Sigmoid colon (tissue), 3 donors: ENCODE results near the gene HRC.

Source experiments
- POLR2A ChIP-seq, 2 donors: fragments of 450-650 bp; IDR thresholded peaks; one replicate each; pipeline ENCODE4 v1.6.1; 2016; ENCODE audit warnings: antibody characterized with exemption in 2 of 2, mild to moderate bottlenecking in 2 of 2, moderate library complexity in 2 of 2
- TF ChIP-seq, protein P1 (sequence below), 4 experiments: fragments of 450-650 bp in 3 of 4; fragments of 200-600 bp in 1 of 4; IDR thresholded peaks; one replicate each; pipeline ENCODE4 v1.5.1; 2016 to 2019; ENCODE audit warnings: antibody characterized with exemption in 4 of 4, mild to moderate bottlenecking in 3 of 4, moderate library complexity in 2 of 4

- no peak for TF ChIP-seq POLR2A (IDR thresholded peaks at IDR 0.05)
- TF ChIP-seq, protein P1, sequence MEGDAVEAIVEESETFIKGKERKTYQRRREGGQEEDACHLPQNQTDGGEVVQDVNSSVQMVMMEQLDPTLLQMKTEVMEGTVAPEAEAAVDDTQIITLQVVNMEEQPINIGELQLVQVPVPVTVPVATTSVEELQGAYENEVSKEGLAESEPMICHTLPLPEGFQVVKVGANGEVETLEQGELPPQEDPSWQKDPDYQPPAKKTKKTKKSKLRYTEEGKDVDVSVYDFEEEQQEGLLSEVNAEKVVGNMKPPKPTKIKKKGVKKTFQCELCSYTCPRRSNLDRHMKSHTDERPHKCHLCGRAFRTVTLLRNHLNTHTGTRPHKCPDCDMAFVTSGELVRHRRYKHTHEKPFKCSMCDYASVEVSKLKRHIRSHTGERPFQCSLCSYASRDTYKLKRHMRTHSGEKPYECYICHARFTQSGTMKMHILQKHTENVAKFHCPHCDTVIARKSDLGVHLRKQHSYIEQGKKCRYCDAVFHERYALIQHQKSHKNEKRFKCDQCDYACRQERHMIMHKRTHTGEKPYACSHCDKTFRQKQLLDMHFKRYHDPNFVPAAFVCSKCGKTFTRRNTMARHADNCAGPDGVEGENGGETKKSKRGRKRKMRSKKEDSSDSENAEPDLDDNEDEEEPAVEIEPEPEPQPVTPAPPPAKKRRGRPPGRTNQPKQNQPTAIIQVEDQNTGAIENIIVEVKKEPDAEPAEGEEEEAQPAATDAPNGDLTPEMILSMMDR (IDR thresholded peaks at IDR 0.05), result no peak
These were observed 35.6 kb upstream of the HRC start for GRCh38 chr19:49190781-49191180.
